ENCODE data around the gene CDH20.
"Not testable (repeated sequence)": the region's sequence is repeated elsewhere in the genome, so short reads cannot be mapped to it uniquely, and the experiment has no call there.

CDH20 gene

DNA sequence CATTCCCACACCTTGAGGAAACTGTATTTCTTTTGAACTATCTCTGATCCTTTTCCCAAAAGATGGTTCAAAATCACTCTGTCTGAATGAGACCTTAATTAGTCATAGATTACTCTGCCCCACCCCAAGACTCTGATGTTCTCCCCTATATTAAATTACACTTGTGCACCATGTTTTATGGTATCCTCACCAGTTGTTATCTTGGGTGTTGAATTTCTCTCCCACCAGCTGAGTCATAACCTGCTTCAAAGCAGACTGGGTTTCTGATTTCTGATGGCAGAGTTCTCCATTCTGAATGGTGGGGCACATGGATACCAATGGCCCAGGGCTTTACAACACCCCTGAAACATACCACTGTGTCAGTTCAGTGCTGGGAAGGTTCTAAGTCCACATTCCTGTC lies 15.0 kb downstream of the CDH20 start:
- no peak for DNase-seq (ENCODE audit: low read depth)

DNA sequence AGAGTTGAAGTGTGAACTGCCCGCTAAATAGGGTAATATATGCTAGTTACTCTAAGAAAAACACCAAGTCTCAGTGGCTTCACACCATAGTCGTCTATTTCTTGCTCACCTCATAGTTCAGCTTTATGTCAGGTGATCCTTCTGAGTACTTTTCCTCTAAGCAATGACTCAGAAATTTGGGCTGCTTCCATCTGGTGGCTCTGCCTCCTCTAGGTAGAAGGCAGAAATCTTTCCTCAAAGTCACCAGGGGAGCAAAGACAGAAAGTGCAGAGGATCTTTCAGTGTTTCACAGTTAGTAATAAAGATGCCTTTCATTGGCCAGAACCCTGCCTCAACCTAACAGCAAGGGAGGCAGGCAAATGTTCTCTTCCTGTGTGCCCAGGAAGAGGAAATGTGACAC lies 17.3 kb downstream of the CDH20 start:
- no peak for DNase-seq (ENCODE audit: low read depth)

DNA sequence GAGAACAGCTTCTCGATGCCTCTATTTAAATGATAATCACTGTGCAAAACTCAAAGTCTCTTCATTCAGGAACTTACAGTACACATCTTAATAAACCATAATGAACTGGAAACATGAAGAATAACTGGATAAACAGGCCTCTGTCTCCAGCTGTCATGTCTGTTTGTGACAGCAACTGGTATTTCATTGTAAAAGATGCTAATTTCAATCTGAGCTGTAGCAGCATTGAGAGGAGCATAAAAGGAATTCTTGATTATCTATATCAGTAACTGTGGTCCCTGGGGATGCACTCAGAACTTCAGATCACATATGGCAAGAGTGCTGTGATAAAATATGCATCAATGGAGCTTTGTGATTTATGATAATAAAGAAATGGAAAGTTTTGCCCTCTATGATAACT lies 18.8 kb downstream of the CDH20 start:
- DNase-seq (ENCODE audit: low read depth), result no peak

DNA sequence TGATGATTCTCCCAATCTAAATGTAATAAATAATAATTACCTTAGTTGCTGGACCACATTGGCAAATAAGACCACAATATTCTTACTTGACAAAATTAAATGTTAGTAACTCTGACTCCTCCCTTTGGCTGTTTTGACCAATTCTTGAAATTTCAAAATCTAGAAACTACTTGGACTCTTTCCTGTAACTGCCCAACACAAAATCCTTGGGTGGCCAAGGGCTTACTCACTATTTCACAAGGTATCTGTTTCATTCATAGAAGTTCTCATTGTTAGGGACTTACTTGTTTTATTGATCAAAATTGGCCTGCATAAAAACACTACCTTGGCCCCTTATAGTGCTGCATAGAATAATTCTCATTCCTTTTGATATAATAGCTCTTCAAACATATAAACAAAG lies 19.4 kb downstream of the CDH20 start:
- DNase-seq (ENCODE audit: low read depth), result no peak

DNA sequence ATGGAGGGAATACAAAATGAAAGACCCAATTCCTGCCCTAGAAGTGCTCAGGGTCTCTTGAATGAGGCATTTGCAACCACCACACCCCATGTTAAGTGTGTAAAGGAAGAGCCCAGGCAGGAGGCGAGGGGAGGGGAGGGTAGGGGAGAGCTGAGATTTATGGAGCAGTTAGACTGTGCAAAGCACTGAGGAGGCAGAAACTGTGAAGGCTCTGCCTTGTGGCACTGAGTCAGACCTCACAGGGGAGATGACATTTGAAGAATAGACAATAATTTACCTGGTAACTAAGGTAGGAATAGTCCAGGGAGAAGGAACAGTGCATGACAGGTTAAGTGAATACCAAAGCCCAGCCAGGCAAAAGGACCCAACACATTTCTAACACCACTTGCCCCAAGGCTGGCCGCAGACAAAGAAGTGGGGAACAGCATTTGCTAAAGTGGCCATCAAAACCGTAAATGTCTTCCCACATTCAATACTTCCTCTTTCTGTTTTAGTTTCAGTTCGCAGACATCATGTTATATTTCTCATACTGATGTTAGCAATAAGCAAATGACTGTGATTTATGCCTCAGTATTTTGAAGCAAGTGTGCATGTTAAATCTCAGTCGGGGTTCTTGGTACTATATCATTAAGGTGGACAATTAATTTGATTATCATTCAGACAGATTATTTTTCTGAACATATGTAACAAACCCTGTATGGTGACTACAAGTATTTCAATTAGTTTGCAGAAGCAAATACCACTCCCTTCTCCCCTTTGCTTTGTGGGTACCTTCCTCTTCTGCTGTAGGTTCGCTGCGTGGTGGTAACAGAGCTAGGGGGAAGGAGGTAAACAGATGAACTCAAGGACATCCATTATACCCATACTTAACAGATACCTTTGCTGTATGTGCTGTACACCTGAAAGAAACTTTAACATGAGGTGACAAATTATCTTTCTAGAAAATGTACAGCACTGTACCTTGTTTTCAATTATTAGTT lies 27.5 kb downstream of the CDH20 start:
- no peak for DNase-seq (ENCODE audit: low read depth)

DNA sequence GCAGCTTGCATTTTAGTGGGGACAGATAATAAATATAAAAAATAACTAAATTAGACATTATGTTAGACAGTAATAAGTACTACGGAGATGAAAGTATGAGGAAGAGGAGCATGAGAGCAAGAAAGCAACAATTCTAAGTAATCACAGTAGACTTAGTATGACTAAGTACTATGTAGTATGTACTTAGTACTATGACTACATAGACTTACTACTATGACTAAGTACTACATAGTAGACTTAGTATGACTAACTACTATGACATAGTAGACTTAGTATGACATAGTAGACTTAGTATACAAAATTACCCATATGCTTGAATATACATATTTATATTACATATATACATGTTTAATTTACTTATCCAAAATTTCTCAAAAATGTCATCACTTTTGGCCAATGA lies 29.3 kb downstream of the CDH20 start:
- DNase-seq (ENCODE audit: low read depth), result no peak

DNA sequence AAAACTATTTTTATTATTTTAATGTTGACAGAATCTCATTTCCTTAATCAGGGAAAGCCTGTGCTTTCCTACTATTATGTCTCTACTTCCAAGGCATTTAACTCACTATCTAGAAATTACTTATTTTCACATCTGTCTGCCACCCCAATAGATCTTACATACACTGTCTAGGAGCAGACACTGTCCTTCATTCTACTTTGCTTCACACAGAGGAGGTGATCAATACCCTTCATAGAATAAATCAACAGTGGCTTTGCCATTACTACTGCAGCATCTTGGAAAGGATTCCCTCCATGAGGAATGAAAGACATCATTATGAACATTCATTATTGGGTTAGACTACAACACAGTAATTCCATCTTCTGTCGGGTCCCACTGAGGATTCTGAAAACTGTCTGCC lies 31.7 kb downstream of the CDH20 start:
- no peak for DNase-seq (ENCODE audit: low read depth)

DNA sequence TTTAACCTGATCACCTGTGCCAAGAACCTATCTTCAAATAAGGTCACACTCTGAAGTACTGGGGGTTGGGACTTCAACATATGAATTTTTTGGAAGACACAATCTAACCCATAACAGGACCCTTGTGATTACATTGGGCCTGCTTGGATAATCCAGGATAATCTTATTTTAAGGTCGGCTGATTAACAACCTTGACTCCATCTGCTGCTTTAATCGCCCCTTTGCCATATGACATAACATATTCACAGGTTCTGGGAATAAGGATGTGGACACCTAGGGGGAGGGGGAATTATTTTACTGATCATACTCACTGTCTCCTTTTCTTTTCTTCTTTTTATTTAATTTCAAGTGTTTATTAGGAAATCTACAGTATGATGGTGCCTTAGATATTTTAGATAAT lies 34.8 kb downstream of the CDH20 start:
- no peak for DNase-seq (ENCODE audit: low read depth)

DNA sequence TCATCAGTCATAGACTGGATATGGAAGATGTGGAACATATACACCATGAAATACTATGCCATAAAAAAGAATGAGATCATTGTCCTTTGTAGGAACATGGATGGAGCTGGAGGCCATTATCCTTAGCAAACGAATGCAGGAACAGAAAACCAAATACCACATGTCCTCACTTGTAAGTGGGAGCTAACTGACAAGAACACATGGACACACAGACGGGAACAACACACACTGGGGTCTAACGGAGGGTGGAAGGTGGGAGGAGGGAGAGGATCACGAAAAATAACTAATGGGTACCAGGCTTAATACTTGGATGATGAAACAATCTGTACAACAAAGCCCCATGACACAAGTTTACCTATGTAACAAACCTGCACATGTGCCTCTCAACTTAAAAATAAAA lies 36.4 kb downstream of the CDH20 start:
- not testable (repeated sequence) for DNase-seq (ENCODE audit: low read depth)

DNA sequence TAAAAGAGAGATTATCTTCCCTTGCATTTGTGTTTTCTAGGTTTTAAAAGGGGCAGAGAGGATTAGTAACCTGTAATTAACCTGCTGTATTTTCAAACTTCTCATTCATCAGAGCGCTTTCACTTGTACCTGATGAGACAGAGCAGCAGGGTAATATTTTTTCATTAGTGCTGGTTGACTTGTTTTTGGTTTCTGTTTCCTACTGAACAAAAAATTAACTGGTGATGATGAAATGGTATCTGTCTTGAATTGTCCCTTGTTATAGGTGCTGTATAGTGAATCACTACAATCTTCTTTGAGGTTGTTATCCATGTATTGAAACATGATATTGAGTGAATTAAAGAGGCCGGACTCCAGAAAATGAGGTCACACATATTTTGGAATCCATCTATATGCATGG lies 37.9 kb downstream of the CDH20 start:
- no peak for DNase-seq (ENCODE audit: low read depth)

DNA sequence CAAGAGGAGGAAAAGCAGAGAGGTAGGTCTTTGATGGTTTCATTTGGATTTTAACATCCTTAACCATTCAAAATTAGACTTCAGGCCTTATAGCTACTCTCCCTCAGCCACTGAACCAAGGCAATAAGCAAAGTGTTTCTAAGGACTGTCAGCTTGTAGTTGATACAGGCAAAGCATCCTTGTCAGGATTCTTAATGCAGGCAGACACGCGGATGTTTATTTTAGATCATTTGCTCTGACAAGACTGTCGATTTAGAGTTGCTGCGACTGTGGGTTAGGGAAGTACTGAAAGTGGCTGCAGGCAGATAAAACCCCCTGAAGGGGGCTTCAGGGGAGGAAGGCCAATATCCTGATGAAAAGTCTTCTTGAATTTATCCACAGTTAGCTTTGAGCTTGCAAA lies 46.6 kb downstream of the CDH20 start:
- DNase-seq (ENCODE audit: low read depth), result no peak

DNA sequence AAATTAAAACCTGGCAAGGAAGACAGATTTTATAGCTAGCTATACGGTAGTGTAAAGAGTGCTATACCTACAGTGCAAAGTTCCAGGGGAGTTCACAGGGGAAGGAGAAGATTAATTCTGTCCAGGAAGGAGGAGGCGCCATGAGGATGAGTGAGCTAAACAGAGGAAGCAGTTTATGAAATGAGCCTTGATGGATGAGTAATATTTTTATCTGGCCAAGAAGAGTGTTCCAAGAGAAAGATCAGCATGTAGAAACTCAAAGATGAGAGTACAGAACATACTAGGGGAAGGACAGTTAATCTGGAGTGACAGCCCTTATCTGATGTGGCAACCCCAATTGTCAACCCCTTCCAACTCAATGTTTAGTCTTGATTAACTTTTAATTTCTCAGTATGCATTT lies 54.8 kb downstream of the CDH20 start:
- no peak for DNase-seq (ENCODE audit: low read depth)

DNA sequence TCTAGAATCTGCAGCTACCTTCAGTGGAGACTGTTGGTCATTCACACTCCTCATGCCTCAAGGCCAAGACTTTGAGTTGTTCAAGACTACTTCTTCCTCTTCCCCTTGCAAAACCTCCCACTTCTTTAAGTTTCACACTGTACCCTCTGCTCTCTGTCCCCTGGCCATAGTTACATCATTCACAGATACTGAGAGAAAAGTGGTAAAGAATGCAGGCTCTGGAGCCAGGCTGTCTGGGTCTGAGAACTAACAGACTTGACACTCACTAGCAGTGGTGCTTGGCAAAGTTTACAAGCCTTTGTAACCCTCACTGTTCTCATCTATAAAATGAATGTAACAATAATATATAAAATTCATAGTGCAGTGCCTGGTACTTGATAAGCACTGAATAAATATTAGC lies 61.8 kb downstream of the CDH20 start:
- DNase-seq (ENCODE audit: low read depth), result no peak

DNA sequence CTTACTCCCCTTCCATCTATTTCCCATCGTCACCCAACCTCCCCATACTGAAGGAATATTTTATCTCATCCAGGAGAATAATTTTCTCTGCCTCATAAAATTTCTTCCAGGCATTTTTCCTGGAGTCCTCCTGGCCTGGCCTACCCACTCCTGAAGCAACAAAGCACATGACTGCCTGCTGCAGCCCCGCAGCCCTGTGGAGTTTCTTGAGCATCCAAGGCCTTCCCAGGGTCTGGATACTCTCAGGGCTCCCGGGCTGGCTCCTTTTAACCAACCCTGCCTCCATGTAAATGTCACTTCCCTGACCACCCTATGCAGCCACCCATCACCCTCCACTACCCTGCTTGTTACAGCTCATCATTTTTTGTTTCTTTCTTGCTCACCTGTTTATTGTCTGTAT lies 64.0 kb downstream of the CDH20 start:
- no peak for DNase-seq (ENCODE audit: low read depth)

DNA sequence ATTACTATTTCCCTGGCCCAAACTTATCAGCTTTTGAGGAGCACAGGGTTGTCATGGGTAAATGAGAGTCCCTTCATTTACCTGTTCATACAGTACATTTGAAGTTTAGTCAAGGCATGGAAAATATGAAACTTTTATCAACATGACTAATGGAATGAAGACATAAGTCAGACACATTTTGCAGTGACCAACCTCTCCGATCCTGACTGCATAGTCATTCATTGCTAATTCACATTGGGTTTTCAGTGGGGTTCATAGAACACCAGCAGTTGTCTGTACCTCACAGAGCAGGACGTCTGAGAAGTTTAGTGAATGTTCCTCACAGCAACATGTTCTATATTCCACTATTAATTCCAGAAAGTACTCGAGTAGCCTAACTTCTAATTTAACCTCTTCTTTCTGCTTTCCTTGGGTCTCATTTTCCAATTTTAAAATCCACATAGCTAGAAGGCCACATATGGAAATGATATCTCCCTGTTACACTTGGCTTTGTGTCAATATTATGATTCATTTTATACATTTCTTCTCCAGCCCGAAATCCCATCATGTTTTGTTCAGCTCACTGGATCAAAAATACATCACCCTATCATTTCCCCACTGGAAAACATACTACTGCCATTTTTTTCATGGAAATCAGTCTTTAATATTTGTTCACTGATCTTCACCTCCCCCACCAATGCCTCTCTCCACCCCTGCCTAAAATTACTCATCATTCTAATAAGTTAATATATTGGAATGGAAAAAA lies 65.9 kb downstream of the CDH20 start:
- DNase-seq (ENCODE audit: low read depth), result no peak

DNA sequence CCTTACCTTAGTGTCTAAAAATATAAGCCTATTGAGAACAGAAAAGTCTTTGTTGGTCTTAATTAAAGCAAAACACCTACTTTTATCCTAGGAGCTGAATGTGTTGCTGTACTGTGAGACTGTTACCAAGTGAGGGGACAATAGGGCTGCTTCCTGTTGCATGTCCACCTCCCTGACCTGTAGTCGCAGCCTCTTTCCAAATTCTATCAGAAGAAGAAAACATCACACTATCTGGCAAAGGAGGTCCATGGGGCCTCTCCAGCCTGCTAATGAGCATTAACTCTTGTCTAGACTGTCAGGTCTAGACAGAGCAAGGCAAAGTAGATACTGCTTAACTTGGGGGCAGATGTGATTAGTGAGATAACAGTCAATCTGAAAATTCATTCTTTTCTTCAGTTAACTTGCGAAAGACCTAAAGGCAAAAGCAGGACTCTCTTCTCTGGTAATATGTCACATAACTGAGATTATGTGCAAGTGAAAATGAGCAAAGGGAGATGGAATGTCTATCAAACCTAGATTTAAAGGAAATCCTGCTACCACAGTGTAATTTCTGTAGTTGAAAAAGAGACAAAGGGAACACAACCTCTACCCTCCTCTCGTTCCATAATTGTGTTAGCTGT lies 66.9 kb downstream of the CDH20 start:
- DNase-seq (ENCODE audit: low read depth), result no peak

DNA sequence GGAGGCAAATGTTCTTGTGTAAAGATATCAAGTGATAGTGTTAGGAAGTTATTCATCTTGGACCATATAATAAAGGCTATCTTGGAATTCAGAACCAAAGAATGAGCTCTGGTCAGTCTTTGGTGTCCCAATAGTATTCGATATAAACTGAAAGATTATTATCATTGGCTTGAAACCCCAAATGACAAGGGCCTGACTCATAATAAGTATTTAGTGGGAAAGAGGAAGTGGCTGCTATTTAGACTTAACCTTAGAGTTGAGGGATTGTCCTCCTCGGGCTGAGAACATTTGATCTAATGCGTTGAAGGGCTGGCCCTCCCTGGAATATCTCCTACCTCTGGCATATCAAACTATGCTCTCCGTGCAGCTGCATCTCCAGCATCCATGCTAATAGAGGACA lies 67.5 kb downstream of the CDH20 start:
- no peak for DNase-seq (ENCODE audit: low read depth)

DNA sequence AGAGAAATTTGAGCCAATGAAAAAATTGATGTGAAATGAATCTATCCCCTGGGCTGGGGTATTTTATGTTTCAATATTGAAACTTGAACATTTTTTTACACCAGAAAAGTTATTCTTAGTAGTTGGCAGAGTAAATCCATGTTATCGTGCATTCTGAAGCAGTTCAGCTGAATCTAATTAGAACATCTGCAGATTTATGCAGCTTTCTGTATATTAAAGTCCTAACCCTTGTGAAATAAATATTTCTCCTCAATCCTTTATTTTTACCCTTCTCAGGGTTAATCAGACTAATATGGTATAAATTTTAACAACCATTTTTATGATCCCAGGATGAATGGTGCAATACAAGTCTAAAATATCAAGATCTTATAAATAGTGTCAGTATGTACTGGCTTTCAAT lies 69.5 kb downstream of the CDH20 start:
- no peak for DNase-seq (ENCODE audit: low read depth)

DNA sequence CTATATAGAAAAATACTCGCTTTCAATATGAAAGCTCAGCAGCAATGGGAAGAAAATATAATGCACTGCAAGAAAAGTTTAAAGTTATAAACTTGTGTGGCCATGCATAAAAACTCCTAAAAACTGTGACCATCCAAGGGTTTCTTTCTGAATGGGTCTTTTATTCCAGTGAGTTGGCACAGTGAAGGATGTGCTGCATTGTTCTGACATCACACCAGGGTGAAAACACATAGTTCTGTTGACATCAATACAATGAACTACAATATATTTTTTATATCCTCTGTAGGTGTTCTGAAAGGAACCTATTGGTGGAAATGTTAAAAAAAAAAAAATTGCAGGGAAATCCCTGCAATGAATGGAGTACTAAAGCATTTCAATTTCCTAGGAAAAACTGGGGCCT lies 80.2 kb downstream of the CDH20 start:
- no peak for DNase-seq (ENCODE audit: low read depth)

DNA sequence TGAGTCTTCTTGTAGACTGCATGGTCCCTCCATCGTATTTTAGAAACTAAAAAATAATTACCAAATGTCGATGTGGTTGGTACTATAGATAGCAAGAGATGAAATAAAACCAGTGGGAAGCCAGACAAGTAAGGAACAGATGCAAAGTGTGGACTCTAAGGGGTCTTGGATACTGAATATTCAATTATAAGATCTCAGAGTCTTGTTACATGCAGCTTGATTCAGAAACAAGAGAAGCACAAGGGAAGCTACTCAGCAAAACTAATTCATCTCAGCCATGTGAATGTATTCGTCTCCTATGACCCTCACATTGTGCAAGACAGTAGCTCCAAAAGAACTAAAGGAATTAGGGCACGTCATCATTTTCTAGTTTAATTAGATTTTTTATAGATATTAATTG lies 80.9 kb downstream of the CDH20 start:
- no peak for DNase-seq (ENCODE audit: low read depth)

DNA sequence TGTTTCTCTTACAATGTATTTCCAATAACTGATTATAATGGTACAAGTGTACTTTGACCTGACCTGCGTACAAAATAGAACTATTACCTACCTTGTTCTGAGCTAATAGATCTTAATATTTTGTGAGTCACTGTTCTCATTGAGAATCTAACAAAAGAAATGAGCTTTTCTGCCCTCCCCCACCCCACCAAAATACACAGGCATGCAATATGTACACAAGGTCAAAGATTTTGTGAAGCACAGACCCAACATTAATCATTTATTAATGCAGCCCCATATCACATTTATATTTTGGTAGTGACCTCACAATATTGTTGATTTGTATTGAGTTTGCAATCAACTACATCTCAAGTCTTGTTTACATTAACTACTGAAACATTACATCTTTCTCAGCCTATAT lies 86.5 kb downstream of the CDH20 start:
- DNase-seq (ENCODE audit: low read depth), result no peak

DNA sequence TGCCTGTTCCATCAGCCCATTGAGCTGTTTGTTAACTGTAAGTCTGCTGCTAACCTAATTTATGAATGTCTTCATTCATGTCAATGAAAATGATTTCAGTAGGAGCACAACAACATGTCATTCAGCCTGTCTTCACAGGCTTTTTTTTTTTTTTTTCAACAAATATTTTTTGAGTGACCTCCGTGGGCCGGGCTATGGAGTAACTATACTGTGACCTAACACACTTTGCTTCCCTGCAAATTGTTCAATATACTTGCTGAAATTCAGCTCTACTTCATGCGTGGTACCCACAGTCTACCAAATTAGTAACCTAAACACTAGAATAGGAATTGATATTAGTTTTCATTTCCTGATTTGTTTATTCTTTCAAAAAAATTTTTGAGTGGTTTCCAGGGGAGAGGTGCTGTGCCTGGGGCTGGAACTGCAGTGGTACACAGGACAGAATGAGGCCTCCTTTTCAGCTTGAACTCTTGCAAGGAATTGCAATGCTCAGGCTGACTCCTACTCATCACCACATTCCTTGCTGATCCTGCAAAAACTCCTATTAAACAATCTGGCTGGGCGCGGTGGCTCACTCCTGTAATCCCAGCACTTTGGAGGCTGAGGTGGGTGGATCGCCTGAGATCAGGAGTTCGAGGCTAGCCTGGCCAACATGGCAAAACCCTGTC lies 87.1 kb downstream of the CDH20 start:
- no peak for DNase-seq (ENCODE audit: low read depth)

Measured in stimulated activated CD8-positive, alpha-beta memory T cell treated with anti-CD3 and anti-CD28 coated beads, Interleukin-4, amount 100 ng/mL, for 24 hours (primary cell).